NCI-H1092 (cell line): ENCODE results near the gene TOLLIP.
"Not testable (repeated sequence)": the region's sequence is repeated elsewhere in the genome, so short reads cannot be mapped to it uniquely, and the experiment has no call there.

Experiments used
- DNase-seq: peaks from one replicate; lab custom pipeline; 2025; lab: John Stamatoyannopoulos, UW

The TOLLIP gene

GRCh38 chr11:1245717-1246116 lies 63.7 kb downstream of the TOLLIP start:
- DNase-seq: not testable (repeated sequence)

- not testable (repeated sequence) for DNase-seq
These were observed 64.9 kb downstream of the TOLLIP start for GRCh38 chr11:1244557-1244956.

- not testable (repeated sequence) for DNase-seq
These were observed 65.9 kb downstream of the TOLLIP start for GRCh38 chr11:1243521-1243920.

- not testable (repeated sequence) for DNase-seq
These were observed 66.7 kb downstream of the TOLLIP start for GRCh38 chr11:1242751-1243150.

GRCh38 chr11:1242289-1242688 lies 67.1 kb downstream of the TOLLIP start:
- no peak for DNase-seq

- DNase-seq: no peak
These were observed 67.7 kb downstream of the TOLLIP start for GRCh38 chr11:1241706-1242105.

- no peak for DNase-seq
These were observed 68.7 kb downstream of the TOLLIP start for GRCh38 chr11:1240771-1241170.

- no peak for DNase-seq
These were observed 69.7 kb downstream of the TOLLIP start for GRCh38 chr11:1239596-1240205.

GRCh38 chr11:1238767-1239595 lies 70.5 kb downstream of the TOLLIP start:
- DNase-seq: no peak

GRCh38 chr11:1237851-1238250 lies 71.6 kb downstream of the TOLLIP start:
- no peak for DNase-seq

GRCh38 chr11:1237128-1237580 lies 72.3 kb downstream of the TOLLIP start:
- no peak for DNase-seq

GRCh38 chr11:1236316-1237127 lies 72.9 kb downstream of the TOLLIP start:
- DNase-seq: no peak

GRCh38 chr11:1235901-1236315 lies 73.5 kb downstream of the TOLLIP start:
- DNase-seq: no peak

- DNase-seq: no peak
These were observed 74.0 kb downstream of the TOLLIP start for GRCh38 chr11:1235306-1235900.

- no peak for DNase-seq
These were observed 74.6 kb downstream of the TOLLIP start for GRCh38 chr11:1234771-1235305.

GRCh38 chr11:1234054-1234720 lies 75.2 kb downstream of the TOLLIP start:
- no peak for DNase-seq

- DNase-seq: no peak
These were observed 75.9 kb downstream of the TOLLIP start for GRCh38 chr11:1233351-1234053.

GRCh38 chr11:1232883-1233321 lies 76.5 kb downstream of the TOLLIP start:
- DNase-seq: no peak

- no peak for DNase-seq
These were observed 77.2 kb downstream of the TOLLIP start for GRCh38 chr11:1232021-1232882.
